ENCODE measurements around the gene LENG1.

Gene LENG1

DNA sequence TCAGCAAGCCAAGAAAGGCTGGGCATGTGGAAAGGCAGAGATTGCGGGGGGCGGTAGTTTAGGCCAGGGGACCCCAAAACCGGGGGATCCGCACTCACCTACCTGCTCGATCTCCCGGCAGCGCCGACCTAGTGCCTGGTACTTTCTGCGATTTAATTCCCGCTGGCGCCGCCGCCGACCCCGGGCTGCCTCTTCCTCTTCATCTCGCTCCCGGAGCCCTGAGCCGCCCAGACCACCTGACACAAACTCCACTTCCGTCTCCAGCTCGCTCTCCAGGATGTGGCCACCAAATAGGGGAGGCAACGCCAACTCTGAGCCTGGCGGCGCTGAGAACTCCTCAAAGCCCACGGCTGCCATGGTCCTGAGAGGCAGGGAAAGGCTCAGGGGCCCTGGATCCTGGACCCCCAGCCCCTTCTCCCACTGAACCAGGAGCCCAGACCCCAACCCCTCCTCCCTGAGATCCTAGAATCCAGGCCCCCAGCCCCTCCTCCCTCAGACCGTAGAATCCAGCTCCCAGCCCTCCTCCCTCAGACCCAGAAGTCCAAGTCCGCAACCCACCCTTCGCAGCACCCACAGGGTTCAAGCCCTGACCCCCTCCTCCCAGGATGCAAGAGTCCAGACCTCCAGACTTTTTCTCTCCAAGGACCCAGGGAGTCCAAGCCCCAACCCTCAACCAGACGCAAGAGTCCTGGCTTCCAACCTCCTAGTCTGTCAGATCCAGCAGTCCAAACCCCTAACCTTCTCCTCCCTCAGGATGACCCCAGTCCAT lies 45.0 kb downstream of the LENG1 start:
- Histone ChIP-seq H3K4me1 (ENCODE audit: control insufficient read depth in 1 of 2, insufficient read depth in 2 of 2, low read length in 2 of 2) (peaks cover 8 to 10% of the 10 kb centered on the region in 2 experiments), H3K79me2 (ENCODE audit: control insufficient read depth, insufficient read depth, low read length, poor library complexity) (peaks cover 9% of the 10 kb centered on the region), H4K91ac (ENCODE audit: low read depth, low read length) (peak overlapping the region; percentile 72), H3K27me3 (ENCODE audit: insufficient read depth, low read length) (no peaks in the 10 kb centered on the region), H3K23ac (ENCODE audit: low read length) (no peak overlapping the region), H2BK120ac (ENCODE audit: insufficient read depth, low read length, poor library complexity) (peak overlapping the region; percentile 20), H3K79me1 (ENCODE audit: low read length) (peaks cover 10% of the 10 kb centered on the region), H3K14ac (ENCODE audit: low read length) (peak overlapping the region; percentile 64), H3K9ac (ENCODE audit: low read length) (peak overlapping the region; percentile 35), H3K36me3 (ENCODE audit: control insufficient read depth in 1 of 2, insufficient read depth in 2 of 2, low read length in 2 of 2) (peaks cover 29 to 31% of the 10 kb centered on the region in 2 experiments), H3K18ac (ENCODE audit: low read length) (peak overlapping the region; percentile 51), H3K4me3 (ENCODE audit: low read depth, low read length) (peak overlapping the region; percentile 87), H2AFZ (ENCODE audit: insufficient read depth, low read length, poor library complexity) (peak overlapping the region; percentile 56), H3K27ac (ENCODE audit: low read depth, low read length) (no peak overlapping the region), H2BK12ac (ENCODE audit: low read length) (no peak overlapping the region), H4K8ac (ENCODE audit: low read depth, low read length) (peak overlapping the region; percentile 92), H2BK5ac (ENCODE audit: low read depth, low read length, poor library complexity) (no peak overlapping the region), H3K4ac (ENCODE audit: low read depth, low read length) (peak overlapping the region; percentile 39), H2AK5ac (ENCODE audit: low read length) (peak overlapping the region; percentile 85), H3K9me3 (ENCODE audit: insufficient read depth, low read depth, low read length) (no peaks in the 10 kb centered on the region), H4K12ac (ENCODE audit: low read depth, low read length) (peak overlapping the region; percentile 68), H3K4me2 (ENCODE audit: low read length) (peak overlapping the region; percentile 73)
- peak in 1 of 2 donors; percentile 8 for DNase-seq
- WGBS (ENCODE audit: extremely low coverage, insufficient coverage, insufficient read length): no CpG with 5 or more reads among the region's 28 CpGs

DNA sequence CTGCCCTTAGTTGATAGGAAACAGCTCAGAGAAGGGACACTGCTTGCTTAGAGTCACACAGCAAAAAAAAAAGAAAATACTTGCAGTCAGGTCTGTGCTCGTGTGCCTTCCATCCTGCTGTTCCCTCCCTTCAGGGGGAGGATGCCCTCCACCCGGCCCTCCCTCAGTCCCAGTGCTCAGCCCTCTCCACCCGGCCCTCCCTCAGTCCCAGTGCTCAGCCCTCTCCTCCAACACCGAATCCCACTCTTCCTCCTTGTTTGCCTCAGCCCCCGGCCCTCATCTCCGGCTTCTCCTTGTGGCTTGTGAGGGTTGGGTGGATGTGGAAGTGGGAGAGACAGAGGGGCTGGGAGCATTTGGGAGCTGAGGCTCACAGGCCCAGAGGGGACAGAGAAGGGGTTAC lies 49.9 kb downstream of the LENG1 start:
- Histone ChIP-seq H3K14ac (ENCODE audit: low read length) (no peak overlapping the region), H3K27ac (ENCODE audit: low read depth, low read length) (no peak overlapping the region), H2AK5ac (ENCODE audit: low read length) (no peak overlapping the region), H2BK12ac (ENCODE audit: low read length) (no peak overlapping the region), H3K79me2 (ENCODE audit: control insufficient read depth, insufficient read depth, low read length, poor library complexity) (peaks cover 5% of the 10 kb centered on the region), H3K4me1 (ENCODE audit: control insufficient read depth in 1 of 2, insufficient read depth in 2 of 2, low read length in 2 of 2) (peaks cover 6 to 7% of the 10 kb centered on the region in 2 experiments), H3K36me3 (ENCODE audit: control insufficient read depth in 1 of 2, insufficient read depth in 2 of 2, low read length in 2 of 2) (peaks cover 60 to 63% of the 10 kb centered on the region in 2 experiments), H2BK5ac (ENCODE audit: low read depth, low read length, poor library complexity) (no peak overlapping the region), H3K4ac (ENCODE audit: low read depth, low read length) (no peak overlapping the region), H4K12ac (ENCODE audit: low read depth, low read length) (no peak overlapping the region), H3K4me2 (ENCODE audit: low read length) (no peak overlapping the region), H2AFZ (ENCODE audit: insufficient read depth, low read length, poor library complexity) (no peak overlapping the region), H3K4me3 (ENCODE audit: low read depth, low read length) (no peak overlapping the region), H2BK120ac (ENCODE audit: insufficient read depth, low read length, poor library complexity) (no peak overlapping the region), H3K27me3 (ENCODE audit: insufficient read depth, low read length) (no peaks in the 10 kb centered on the region), H4K8ac (ENCODE audit: low read depth, low read length) (no peak overlapping the region), H4K91ac (ENCODE audit: low read depth, low read length) (no peak overlapping the region), H3K79me1 (ENCODE audit: low read length) (peaks cover 4% of the 10 kb centered on the region), H3K9ac (ENCODE audit: low read length) (no peak overlapping the region), H3K23ac (ENCODE audit: low read length) (no peak overlapping the region), H3K18ac (ENCODE audit: low read length) (no peak overlapping the region), H3K9me3 (ENCODE audit: insufficient read depth, low read depth, low read length) (no peaks in the 10 kb centered on the region)
- no CpG with 5 or more reads among the region's 6 CpGs for WGBS (ENCODE audit: extremely low coverage, insufficient coverage, insufficient read length)
- DNase-seq: no peak

DNA sequence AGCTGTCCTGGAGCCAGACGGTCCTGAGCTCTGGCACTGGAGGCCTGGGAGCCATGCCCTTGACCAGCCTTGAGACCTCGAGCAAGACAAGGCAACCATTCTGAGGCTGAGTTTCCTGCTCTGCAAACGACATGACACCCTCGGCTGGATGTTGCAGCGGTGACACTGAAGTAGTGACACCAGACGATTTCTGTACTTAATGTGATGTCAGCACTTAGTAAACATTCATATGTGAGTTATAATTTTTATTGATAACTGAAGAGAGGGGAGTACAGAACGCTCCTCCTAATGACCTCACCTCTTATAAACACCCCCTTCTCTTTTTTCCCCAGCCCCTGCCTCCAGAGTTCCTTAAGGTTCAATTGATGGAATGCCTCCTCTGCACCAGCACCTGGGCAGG lies 51.0 kb downstream of the LENG1 start:
- H3K27ac ChIP-seq (ENCODE audit: low read depth, low read length): no peak overlapping the region
- H3K79me2 ChIP-seq (ENCODE audit: control insufficient read depth, insufficient read depth, low read length, poor library complexity): no peaks in the 10 kb centered on the region
- no peak overlapping the region for H3K9ac ChIP-seq (ENCODE audit: low read length)
- no peak overlapping the region for H3K14ac ChIP-seq (ENCODE audit: low read length)
- H3K4me1 ChIP-seq (ENCODE audit: control insufficient read depth in 1 of 2, insufficient read depth in 2 of 2, low read length in 2 of 2): peaks cover 0 to 2% of the 10 kb centered on the region in 2 experiments
- H3K23ac ChIP-seq (ENCODE audit: low read length): no peak overlapping the region
- H3K4me3 ChIP-seq (ENCODE audit: low read depth, low read length): no peak overlapping the region
- H2BK120ac ChIP-seq (ENCODE audit: insufficient read depth, low read length, poor library complexity): no peak overlapping the region
- WGBS (ENCODE audit: extremely low coverage, insufficient coverage, insufficient read length): no CpG with 5 or more reads among the region's 7 CpGs
- no peaks in the 10 kb centered on the region for H3K79me1 ChIP-seq (ENCODE audit: low read length)
- H3K36me3 ChIP-seq (ENCODE audit: control insufficient read depth in 1 of 2, insufficient read depth in 2 of 2, low read length in 2 of 2): peaks cover 56 to 61% of the 10 kb centered on the region in 2 experiments
- no peak overlapping the region for H3K4ac ChIP-seq (ENCODE audit: low read depth, low read length)
- no peak for DNase-seq
- no peak overlapping the region for H2AFZ ChIP-seq (ENCODE audit: insufficient read depth, low read length, poor library complexity)
- no peak overlapping the region for H2AK5ac ChIP-seq (ENCODE audit: low read length)
- H4K12ac ChIP-seq (ENCODE audit: low read depth, low read length): no peak overlapping the region
- H4K8ac ChIP-seq (ENCODE audit: low read depth, low read length): no peak overlapping the region
- H3K4me2 ChIP-seq (ENCODE audit: low read length): no peak overlapping the region
- no peaks in the 10 kb centered on the region for H3K9me3 ChIP-seq (ENCODE audit: insufficient read depth, low read depth, low read length)
- H3K18ac ChIP-seq (ENCODE audit: low read length): no peak overlapping the region
- H4K91ac ChIP-seq (ENCODE audit: low read depth, low read length): no peak overlapping the region
- no peak overlapping the region for H2BK12ac ChIP-seq (ENCODE audit: low read length)
- no peaks in the 10 kb centered on the region for H3K27me3 ChIP-seq (ENCODE audit: insufficient read depth, low read length)
- H2BK5ac ChIP-seq (ENCODE audit: low read depth, low read length, poor library complexity): no peak overlapping the region

DNA sequence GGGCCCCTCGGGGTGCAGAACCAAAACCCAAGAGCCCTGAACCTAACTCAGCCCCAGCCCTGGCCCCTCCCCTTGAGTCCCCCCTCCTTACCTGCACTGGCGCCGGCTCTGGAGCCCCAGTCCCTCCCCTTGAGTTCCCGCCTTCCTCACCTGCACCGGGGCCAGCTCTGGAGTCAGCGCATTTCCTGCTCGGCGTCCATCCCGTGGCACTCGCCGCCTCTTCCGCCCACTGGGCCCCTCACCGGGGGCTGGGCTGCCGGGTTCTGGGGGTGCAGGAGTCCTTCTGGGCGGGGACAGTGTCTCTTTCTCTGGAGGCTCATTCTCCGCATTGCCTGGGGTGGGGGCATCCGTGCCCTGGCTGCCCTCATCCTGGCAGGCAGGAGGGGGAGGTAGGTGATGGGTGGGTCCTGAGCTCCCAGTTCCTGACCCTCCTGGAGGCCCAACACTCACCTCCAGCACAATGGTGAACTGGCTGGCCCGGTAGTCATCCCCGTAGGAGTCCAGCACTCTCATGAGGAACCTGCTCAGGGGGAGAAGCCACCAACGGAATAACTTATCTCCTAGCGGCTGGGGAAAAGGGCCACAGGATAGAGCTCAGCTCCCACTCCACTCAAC lies 51.5 kb downstream of the LENG1 start:
- no peak overlapping the region for H3K14ac ChIP-seq (ENCODE audit: low read length)
- no peak overlapping the region for H3K4ac ChIP-seq (ENCODE audit: low read depth, low read length)
- no peak overlapping the region for H4K12ac ChIP-seq (ENCODE audit: low read depth, low read length)
- H3K36me3 ChIP-seq (ENCODE audit: control insufficient read depth in 1 of 2, insufficient read depth in 2 of 2, low read length in 2 of 2): peaks cover 56% of the 10 kb centered on the region in 2 experiments
- H4K91ac ChIP-seq (ENCODE audit: low read depth, low read length): no peak overlapping the region
- no peak overlapping the region for H2AK5ac ChIP-seq (ENCODE audit: low read length)
- H3K79me2 ChIP-seq (ENCODE audit: control insufficient read depth, insufficient read depth, low read length, poor library complexity): peaks cover 2% of the 10 kb centered on the region
- H2BK120ac ChIP-seq (ENCODE audit: insufficient read depth, low read length, poor library complexity): no peak overlapping the region
- no peak overlapping the region for H3K4me3 ChIP-seq (ENCODE audit: low read depth, low read length)
- no peaks in the 10 kb centered on the region for H3K9me3 ChIP-seq (ENCODE audit: insufficient read depth, low read depth, low read length)
- H3K4me2 ChIP-seq (ENCODE audit: low read length): no peak overlapping the region
- no peak overlapping the region for H3K23ac ChIP-seq (ENCODE audit: low read length)
- H3K27me3 ChIP-seq (ENCODE audit: insufficient read depth, low read length): no peaks in the 10 kb centered on the region
- no peak overlapping the region for H3K18ac ChIP-seq (ENCODE audit: low read length)
- peaks cover 2% of the 10 kb centered on the region for H3K79me1 ChIP-seq (ENCODE audit: low read length)
- no peak overlapping the region for H3K9ac ChIP-seq (ENCODE audit: low read length)
- no peak overlapping the region for H4K8ac ChIP-seq (ENCODE audit: low read depth, low read length)
- H2AFZ ChIP-seq (ENCODE audit: insufficient read depth, low read length, poor library complexity): no peak overlapping the region
- no CpG with 5 or more reads among the region's 21 CpGs for WGBS (ENCODE audit: extremely low coverage, insufficient coverage, insufficient read length)
- H3K4me1 ChIP-seq (ENCODE audit: control insufficient read depth in 1 of 2, insufficient read depth in 2 of 2, low read length in 2 of 2): peaks cover 0 to 4% of the 10 kb centered on the region in 2 experiments
- no peak overlapping the region for H2BK12ac ChIP-seq (ENCODE audit: low read length)
- DNase-seq: no peak
- no peak overlapping the region for H2BK5ac ChIP-seq (ENCODE audit: low read depth, low read length, poor library complexity)
- no peak overlapping the region for H3K27ac ChIP-seq (ENCODE audit: low read depth, low read length)
